ENCODE results near the gene LRRC17. TPM values are rescaled to one million over a fixed set of nuclear protein-coding genes. Genes with fewer than 3 reads are reported as not detected.

LRRC17 gene
- total RNA-seq, 2 experiments from 2014 or later, result not detected

DNA sequence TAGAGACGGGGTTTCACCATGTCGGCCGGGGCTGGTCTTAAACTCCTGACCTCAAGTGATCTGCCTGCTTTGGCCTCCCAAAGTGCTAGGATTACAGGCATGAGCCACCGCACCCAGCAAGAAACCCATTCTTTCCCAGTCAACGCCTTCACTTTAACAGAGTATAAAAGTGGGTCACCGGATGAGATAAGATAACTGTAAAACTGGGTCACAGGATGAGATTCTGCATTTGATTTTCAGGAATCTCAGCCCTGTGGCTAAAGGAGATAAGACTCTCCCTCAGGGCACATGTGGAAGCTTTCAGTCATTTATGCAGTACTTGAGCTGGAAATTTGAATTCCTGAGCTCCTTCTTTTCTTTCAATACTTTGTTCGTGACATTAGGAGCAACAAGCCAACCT, 70.8 kb downstream of the LRRC17 start:
- no peak for TF ChIP-seq EZH2phosphoT487 (IDR thresholded peaks at IDR 0.05; ENCODE audit: borderline replicate concordance, low read depth, low read length)
- TF ChIP-seq, protein P1, sequence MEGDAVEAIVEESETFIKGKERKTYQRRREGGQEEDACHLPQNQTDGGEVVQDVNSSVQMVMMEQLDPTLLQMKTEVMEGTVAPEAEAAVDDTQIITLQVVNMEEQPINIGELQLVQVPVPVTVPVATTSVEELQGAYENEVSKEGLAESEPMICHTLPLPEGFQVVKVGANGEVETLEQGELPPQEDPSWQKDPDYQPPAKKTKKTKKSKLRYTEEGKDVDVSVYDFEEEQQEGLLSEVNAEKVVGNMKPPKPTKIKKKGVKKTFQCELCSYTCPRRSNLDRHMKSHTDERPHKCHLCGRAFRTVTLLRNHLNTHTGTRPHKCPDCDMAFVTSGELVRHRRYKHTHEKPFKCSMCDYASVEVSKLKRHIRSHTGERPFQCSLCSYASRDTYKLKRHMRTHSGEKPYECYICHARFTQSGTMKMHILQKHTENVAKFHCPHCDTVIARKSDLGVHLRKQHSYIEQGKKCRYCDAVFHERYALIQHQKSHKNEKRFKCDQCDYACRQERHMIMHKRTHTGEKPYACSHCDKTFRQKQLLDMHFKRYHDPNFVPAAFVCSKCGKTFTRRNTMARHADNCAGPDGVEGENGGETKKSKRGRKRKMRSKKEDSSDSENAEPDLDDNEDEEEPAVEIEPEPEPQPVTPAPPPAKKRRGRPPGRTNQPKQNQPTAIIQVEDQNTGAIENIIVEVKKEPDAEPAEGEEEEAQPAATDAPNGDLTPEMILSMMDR (conservative IDR thresholded peaks at IDR 0.05; ENCODE audit: low read length), result no peak
- no peak overlapping the region for H3K4me3 ChIP-seq (ENCODE audit: low read depth, low read length, poor library complexity, severe bottlenecking)
- POLR2A ChIA-PET, result no interaction called here
- H3K4me1 ChIP-seq (ENCODE audit: insufficient read depth, low read length, poor library complexity, severe bottlenecking), result no peaks in the 10 kb centered on the region
- no peak for DNase-seq (ENCODE audit: low spot score)
- no peaks in the 10 kb centered on the region for H4K20me1 ChIP-seq (ENCODE audit: insufficient read depth, low read length)
- no peaks in the 10 kb centered on the region for H3K79me2 ChIP-seq (ENCODE audit: insufficient read depth, low read depth, low read length)
- H3K9me2 ChIP-seq (ENCODE audit: insufficient read depth, low read length), result no peaks in the 10 kb centered on the region
- no peak overlapping the region for H3K4me2 ChIP-seq (ENCODE audit: low read length)
- CTCF ChIA-PET (ENCODE audit: unreplicated experiment), result no interaction called here
- H3K36me3 ChIP-seq (ENCODE audit: insufficient read depth, low read length), result no peaks in the 10 kb centered on the region
- no peak overlapping the region for H2AFZ ChIP-seq (ENCODE audit: low read length)
- BruUV-seq (replicated peaks), result no TSS peak
- intact Hi-C loops (cut with micrococcal nuclease; ENCODE audit: unreplicated experiment), result no loop called here
- no peaks in the 10 kb centered on the region for H3K9me3 ChIP-seq (ENCODE audit: low read length)
- H3K27ac ChIP-seq (ENCODE audit: low read depth, low read length, poor library complexity, severe bottlenecking), result no peak overlapping the region

DNA sequence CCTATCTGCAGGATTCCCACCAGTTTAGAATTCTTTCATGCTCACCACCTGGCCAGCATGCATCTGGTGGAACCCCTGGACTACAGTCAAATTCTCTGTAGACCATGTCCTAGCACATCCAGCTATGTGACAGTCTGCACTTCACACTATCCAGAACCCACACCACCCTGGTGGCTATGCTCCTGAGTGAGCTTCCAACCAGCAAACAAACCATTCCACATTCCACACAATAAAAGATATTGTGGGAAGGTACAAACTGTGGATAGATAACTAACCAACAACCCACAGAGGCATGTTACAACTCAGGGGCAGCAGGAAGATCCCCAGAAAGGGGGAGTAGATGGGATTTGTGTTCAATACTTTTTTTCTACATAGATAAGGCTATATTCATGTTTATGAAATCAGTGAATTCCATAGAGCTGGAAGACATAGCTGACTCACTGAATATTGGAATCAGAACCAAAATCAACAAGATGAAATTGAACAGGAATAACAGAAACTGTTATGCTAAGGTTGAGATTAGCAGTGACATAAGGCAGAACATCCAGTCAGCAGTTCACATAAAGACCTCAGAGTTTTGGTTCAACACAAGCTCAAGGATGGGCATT, 72.5 kb downstream of the LRRC17 start:
- Histone ChIP-seq H3K36me3 (ENCODE audit: insufficient read depth, low read length) (no peaks in the 10 kb centered on the region), H3K9me3 (ENCODE audit: low read length) (no peaks in the 10 kb centered on the region), H3K9me2 (ENCODE audit: insufficient read depth, low read length) (no peaks in the 10 kb centered on the region), H3K27ac (ENCODE audit: low read depth, low read length, poor library complexity, severe bottlenecking) (no peak overlapping the region), H3K4me1 (ENCODE audit: insufficient read depth, low read length, poor library complexity, severe bottlenecking) (no peaks in the 10 kb centered on the region), H3K4me2 (ENCODE audit: low read length) (no peak overlapping the region), H3K4me3 (ENCODE audit: low read depth, low read length, poor library complexity, severe bottlenecking) (no peak overlapping the region), H2AFZ (ENCODE audit: low read length) (no peak overlapping the region), H4K20me1 (ENCODE audit: insufficient read depth, low read length) (no peaks in the 10 kb centered on the region), H3K79me2 (ENCODE audit: insufficient read depth, low read depth, low read length) (no peaks in the 10 kb centered on the region)
- TF ChIP-seq, protein P1 (conservative IDR thresholded peaks at IDR 0.05; ENCODE audit: low read length), result no peak
- no peak for TF ChIP-seq EZH2phosphoT487 (IDR thresholded peaks at IDR 0.05; ENCODE audit: borderline replicate concordance, low read depth, low read length)
- POLR2A ChIA-PET, result no interaction called here
- no peak for DNase-seq (ENCODE audit: low spot score)
- intact Hi-C loops (cut with micrococcal nuclease; ENCODE audit: unreplicated experiment), result no loop called here
- CTCF ChIA-PET (ENCODE audit: unreplicated experiment), result no interaction called here
- no TSS peak for BruUV-seq (replicated peaks)

DNA sequence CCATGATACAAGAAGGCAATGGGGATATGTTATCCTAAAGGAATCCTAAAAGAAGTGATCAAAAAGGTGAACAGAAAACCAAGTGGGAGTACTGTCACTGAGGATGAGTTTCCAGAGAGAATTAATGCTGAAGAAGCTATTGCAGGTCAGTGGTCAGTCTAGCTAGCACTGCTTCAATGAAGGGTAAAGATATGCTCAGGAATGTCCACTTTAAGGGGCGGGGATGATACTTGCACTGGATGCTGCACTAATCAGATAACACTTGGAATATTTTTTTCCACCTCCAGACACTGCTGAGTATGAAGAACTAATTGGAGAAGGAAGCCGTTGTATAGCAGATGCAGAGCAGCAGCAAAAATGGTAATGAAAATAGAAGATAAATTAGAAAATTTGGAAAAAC, 75.3 kb downstream of the LRRC17 start:
- BruUV-seq (replicated peaks), result no TSS peak
- Histone ChIP-seq H3K79me2 (ENCODE audit: insufficient read depth, low read depth, low read length) (no peaks in the 10 kb centered on the region), H3K4me1 (ENCODE audit: insufficient read depth, low read length, poor library complexity, severe bottlenecking) (no peaks in the 10 kb centered on the region), H3K4me2 (ENCODE audit: low read length) (no peak overlapping the region), H3K9me2 (ENCODE audit: insufficient read depth, low read length) (no peaks in the 10 kb centered on the region), H4K20me1 (ENCODE audit: insufficient read depth, low read length) (no peaks in the 10 kb centered on the region), H3K4me3 (ENCODE audit: low read depth, low read length, poor library complexity, severe bottlenecking) (no peak overlapping the region), H2AFZ (ENCODE audit: low read length) (no peak overlapping the region), H3K9me3 (ENCODE audit: low read length) (no peaks in the 10 kb centered on the region), H3K36me3 (ENCODE audit: insufficient read depth, low read length) (no peaks in the 10 kb centered on the region), H3K27ac (ENCODE audit: low read depth, low read length, poor library complexity, severe bottlenecking) (no peak overlapping the region)
- POLR2A ChIA-PET, result no interaction called here
- TF ChIP-seq EZH2phosphoT487 (IDR thresholded peaks at IDR 0.05; ENCODE audit: borderline replicate concordance, low read depth, low read length), result no peak
- TF ChIP-seq, protein P1 (conservative IDR thresholded peaks at IDR 0.05; ENCODE audit: low read length), result no peak
- no peak for DNase-seq (ENCODE audit: low spot score)
- CTCF ChIA-PET (ENCODE audit: unreplicated experiment), result no interaction called here
- intact Hi-C loops (cut with micrococcal nuclease; ENCODE audit: unreplicated experiment), result no loop called here

Data from OCI-LY7 (cell line).